RKO (cell line): ENCODE measurements around the gene NKX1-1.

Experiments
- DNase-seq: peaks from one replicate; pipeline ENCODE4 v3.0.0-alpha.2; 2016; ENCODE audit warnings: low spot score

Gene NKX1-1

GRCh38 chr4:1416948-1417260 lies 10.7 kb upstream of the NKX1-1 start:
- DNase-seq, result no peak

- no peak for DNase-seq
Measured at GRCh38 chr4:1416051-1416947, 10.1 kb upstream of the NKX1-1 start.

- no peak for DNase-seq
Measured at GRCh38 chr4:1415681-1415981, 9.4 kb upstream of the NKX1-1 start.

- DNase-seq, result no peak
Measured at GRCh38 chr4:1414831-1415680, 8.8 kb upstream of the NKX1-1 start.

- no peak for DNase-seq
Measured at GRCh38 chr4:1413687-1414479, 7.6 kb upstream of the NKX1-1 start.

GRCh38 chr4:1413204-1413663 lies 7.0 kb upstream of the NKX1-1 start:
- DNase-seq, result no peak

GRCh38 chr4:1412376-1413203 lies 6.3 kb upstream of the NKX1-1 start:
- no peak for DNase-seq

GRCh38 chr4:1411436-1412375 lies 5.5 kb upstream of the NKX1-1 start:
- DNase-seq, result no peak

- peak; percentile 57 for DNase-seq
Measured at GRCh38 chr4:1410491-1411325, 4.5 kb upstream of the NKX1-1 start.

- no peak for DNase-seq
Measured at GRCh38 chr4:1409491-1410425, 3.5 kb upstream of the NKX1-1 start.

GRCh38 chr4:1409079-1409478 lies 2.8 kb upstream of the NKX1-1 start:
- DNase-seq, result no peak

GRCh38 chr4:1408418-1408817 lies 2.2 kb upstream of the NKX1-1 start:
- DNase-seq, result no peak

- DNase-seq, result no peak
Measured at GRCh38 chr4:1407657-1408333, 1.6 kb upstream of the NKX1-1 start.

GRCh38 chr4:1406981-1407656 lies 877 bp upstream of the NKX1-1 start:
- DNase-seq, result no peak

- no peak for DNase-seq
Measured at GRCh38 chr4:1405636-1406393, 427 bp downstream of the NKX1-1 start.

- DNase-seq, result no peak
Measured at GRCh38 chr4:1405254-1405635, 997 bp downstream of the NKX1-1 start.
